Erythroblast (primary cell): ENCODE results near the gene FGF18.

Experiments
- GATA1 ChIP-seq: IDR thresholded peaks from 2 replicates; pipeline ENCODE4 v1.6.1; 2011; ENCODE audit warnings: low read depth, mild to moderate bottlenecking, control low read depth, low read length, moderate library complexity
- POLR2A ChIP-seq: IDR thresholded peaks from 2 replicates; pipeline ENCODE4 v1.6.1; 2011; ENCODE audit warnings: mild to moderate bottlenecking, low read length

GRCh38 chr5:171436804-171437285, 17.4 kb downstream of the FGF18 start:
- no peak for TF ChIP-seq POLR2A
- no peak for TF ChIP-seq GATA1
